Progenitor cell of endocrine pancreas (in vitro differentiated cells): Measurements from ENCODE around the gene GUCA1C. TPM values are rescaled to one million over a fixed set of nuclear protein-coding genes. Genes with fewer than 3 reads are reported as not detected.

Source experiments
- DNase-seq: peaks from one replicate; pipeline ENCODE4 v3.0.0; 2021; ENCODE audit warnings: low spot score; ENCODE audit not compliant: unreplicated experiment
- H3K27ac Mint-ChIP-seq: 2 replicates; pipeline ENCODE4 v1.8.0; 2021; ENCODE audit warnings: mild to moderate bottlenecking, moderate library complexity, mixed read lengths
- H3K27me3 Mint-ChIP-seq: 2 replicates; pipeline ENCODE4 v1.8.0; 2021; ENCODE audit warnings: mixed read lengths
- H3K36me3 Mint-ChIP-seq: 2 replicates; pipeline ENCODE4 v1.8.0; 2022; ENCODE audit warnings: mixed read lengths; ENCODE audit not compliant: insufficient read depth
- H3K4me1 Mint-ChIP-seq: 2 replicates; pipeline ENCODE4 v1.8.0; 2021; ENCODE audit warnings: low read depth, mixed read lengths
- H3K4me3 Mint-ChIP-seq: 2 replicates; pipeline ENCODE4 v1.8.0; 2021; ENCODE audit warnings: low read depth, mild to moderate bottlenecking, moderate library complexity, mixed read lengths
- H3K9me3 Mint-ChIP-seq: 2 replicates; pipeline ENCODE4 v1.8.0; 2021; ENCODE audit warnings: low read depth, mixed read lengths
- CTCF ChIP-seq: fragments of 200-600 bp; sonication (generic); IDR thresholded peaks from one replicate; pipeline ENCODE4 v1.5.0; 2021; ENCODE audit warnings: antibody characterized with exemption, mild to moderate bottlenecking; ENCODE audit not compliant: unreplicated experiment
- long read RNA-seq: library from polyadenylated mRNA; unstranded; transcript quantifications from one replicate; pipeline ENCODE4 v2.0.0, GENCODE V29; 2020
- total RNA-seq: library from RNA; stranded (reverse); gene quantifications from 2 replicates; pipeline ENCODE4 v1.2.1, GENCODE V29; 2021

The GUCA1C gene
- total RNA-seq: not detected in 2 replicates
- long read RNA-seq: 0 reads

GRCh38 chr3:108953700-108954099, at the start of gene GUCA1C:
GUCA1C (minus strand) TSS chr3:108953879; CDS start chr3:108953762, 117 bp downstream.
- Mint-ChIP-seq H3K36me3 (no peaks in the 10 kb centered on the region), H3K4me1 (peaks cover 1% of the 10 kb centered on the region), H3K27me3 (no peaks in the 10 kb centered on the region), H3K9me3 (no peaks in the 10 kb centered on the region), H3K4me3 (no peak within 1 kb of the TSS), H3K27ac (no peak within 1 kb of the TSS)
- DNase-seq: no peak
- no peak for TF ChIP-seq CTCF

GRCh38 chr3:108998436-108998835, 44.8 kb upstream of the GUCA1C start:
- peaks cover 2% of the 10 kb centered on the region for H3K4me1 Mint-ChIP-seq
- no peak for TF ChIP-seq CTCF
- H3K27ac Mint-ChIP-seq: no peak overlapping the region
- H3K4me3 Mint-ChIP-seq: no peak overlapping the region
- DNase-seq: no peak
- no peaks in the 10 kb centered on the region for H3K9me3 Mint-ChIP-seq
- H3K36me3 Mint-ChIP-seq: no peaks in the 10 kb centered on the region
- no peaks in the 10 kb centered on the region for H3K27me3 Mint-ChIP-seq

GRCh38 chr3:108985844-108986243, 32.2 kb upstream of the GUCA1C start:
- H3K27ac Mint-ChIP-seq: no peak overlapping the region
- no peak for TF ChIP-seq CTCF
- H3K9me3 Mint-ChIP-seq: peaks cover 7% of the 10 kb centered on the region
- H3K27me3 Mint-ChIP-seq: no peaks in the 10 kb centered on the region
- peaks cover 5% of the 10 kb centered on the region for H3K4me1 Mint-ChIP-seq
- no peak for DNase-seq
- H3K4me3 Mint-ChIP-seq: no peak overlapping the region
- H3K36me3 Mint-ChIP-seq: peaks cover 2% of the 10 kb centered on the region

GRCh38 chr3:108983051-108983450, 29.4 kb upstream of the GUCA1C start:
- Mint-ChIP-seq H3K36me3 (no peaks in the 10 kb centered on the region), H3K4me3 (no peak overlapping the region), H3K4me1 (peaks cover 4% of the 10 kb centered on the region), H3K27me3 (no peaks in the 10 kb centered on the region), H3K9me3 (no peaks in the 10 kb centered on the region), H3K27ac (no peak overlapping the region)
- TF ChIP-seq CTCF: no peak
- DNase-seq: no peak

- Mint-ChIP-seq H3K4me1 (peaks cover 14% of the 10 kb centered on the region), H3K4me3 (no peak overlapping the region), H3K9me3 (no peaks in the 10 kb centered on the region), H3K27ac (no peak overlapping the region), H3K36me3 (no peaks in the 10 kb centered on the region), H3K27me3 (no peaks in the 10 kb centered on the region)
- TF ChIP-seq CTCF: no peak
- DNase-seq: no peak
Observed at GRCh38 chr3:108976058-108976457, 22.4 kb upstream of the GUCA1C start.
